Stimulated activated CD8-positive, alpha-beta memory T cell treated with anti-CD3 and anti-CD28 coated beads, Interleukin-7, amount 100 ng/mL, for 48 hours (primary cell): ENCODE measurements around the gene MPHOSPH10.
A peak's percentile ranks its signal among the peaks of the same experiment; 100 is the strongest.
"Not testable (repeated sequence)": the region's sequence is repeated elsewhere in the genome, so short reads cannot be mapped to it uniquely, and the experiment has no call there.

ENCODE experiments used
- DNase-seq, 2 donors: peaks; one replicate each; pipeline ENCODE4 v3.0.0-alpha.2; 2020; ENCODE audit warnings: low read depth in 1 of 2; ENCODE audit errors: extremely low read depth in 1 of 2

Gene MPHOSPH10

DNA sequence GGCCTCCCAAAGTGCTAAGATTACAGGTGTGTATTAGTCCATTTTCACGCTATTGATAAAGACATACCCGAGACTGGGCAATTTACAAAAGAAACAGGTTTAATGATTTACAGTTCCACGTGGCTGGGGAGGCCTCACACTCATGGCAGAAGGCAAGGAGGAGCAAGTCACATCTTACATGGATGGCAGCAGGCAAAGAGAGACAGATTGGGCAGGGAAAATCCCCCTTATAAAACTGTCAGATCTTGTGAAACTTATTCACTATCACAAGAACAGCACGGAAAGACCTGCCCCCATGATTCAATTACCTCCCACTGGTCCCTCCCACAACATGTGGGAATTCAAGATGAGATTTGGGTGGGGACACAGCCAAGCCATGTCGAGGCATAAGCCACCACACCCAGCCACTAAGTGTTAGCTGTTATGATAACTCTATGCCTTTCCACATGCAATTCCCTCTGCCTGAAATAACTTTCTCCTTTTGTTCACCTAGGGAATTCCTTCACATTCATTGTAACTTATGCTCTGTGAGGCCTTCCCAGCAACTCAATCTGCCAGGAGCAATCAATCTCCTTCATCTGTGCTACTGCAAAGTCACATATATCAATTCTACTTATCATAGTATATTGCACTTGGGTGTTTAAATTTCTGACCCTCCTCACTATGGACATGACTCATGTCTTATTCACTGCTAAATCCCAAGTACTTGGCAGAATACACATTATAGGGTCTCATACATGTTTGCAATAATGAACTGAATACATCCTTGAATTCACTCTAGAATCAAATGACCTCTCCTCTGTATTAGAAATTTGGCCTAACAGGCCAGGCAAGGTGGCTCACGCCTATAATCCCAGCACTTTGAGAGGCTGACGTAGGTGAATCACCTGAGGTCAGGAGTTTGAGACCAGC lies 7.8 kb upstream of the MPHOSPH10 start:
- no peak for DNase-seq

- no peak for DNase-seq
Measured at GRCh38 chr2:71125506-71126294, 4.7 kb upstream of the MPHOSPH10 start.

DNA sequence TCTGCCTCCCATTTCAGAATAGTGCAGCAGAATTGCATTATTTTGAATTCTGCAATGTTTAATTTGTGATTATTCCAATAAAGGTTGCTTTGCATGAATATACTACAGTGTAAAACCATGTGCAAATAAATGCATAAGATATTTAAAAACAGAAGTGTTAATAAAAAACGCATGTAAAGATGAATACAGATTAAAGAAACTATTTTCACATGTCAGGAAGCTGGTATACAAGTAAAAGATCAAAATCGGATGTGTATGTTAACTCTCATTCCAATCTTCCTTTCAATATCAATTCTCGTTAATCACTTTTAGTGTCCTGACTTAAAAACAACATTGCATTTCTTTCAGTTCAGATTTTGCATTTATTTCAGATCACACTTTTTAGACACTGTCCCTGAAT lies 3.5 kb upstream of the MPHOSPH10 start:
- DNase-seq = no peak

GRCh38 chr2:71129114-71129901 lies 1.1 kb upstream of the MPHOSPH10 start:
- no peak for DNase-seq

DNA sequence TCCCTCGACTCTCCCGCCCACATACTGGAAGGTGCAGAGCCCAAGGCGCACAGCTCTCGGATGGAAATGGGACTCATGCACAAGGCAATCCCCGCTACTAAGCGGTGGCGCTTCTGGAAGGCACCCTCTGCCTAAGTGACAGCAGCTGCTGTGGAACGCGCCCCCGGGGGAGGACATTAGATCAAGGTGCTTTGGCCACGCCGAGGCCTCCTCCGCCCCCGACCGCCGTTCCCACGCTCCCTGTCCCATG lies 607 bp upstream of the MPHOSPH10 start:
- no peak for DNase-seq

- no peak for DNase-seq
Measured at GRCh38 chr2:71130905-71131244, 441 bp downstream of the MPHOSPH10 start.

GRCh38 chr2:71131387-71132166 lies 1.1 kb downstream of the MPHOSPH10 start:
- DNase-seq = not testable (repeated sequence)

GRCh38 chr2:71133603-71134002 lies 3.2 kb downstream of the MPHOSPH10 start:
- no peak for DNase-seq

- DNase-seq = no peak
Measured at GRCh38 chr2:71136174-71136573, 5.7 kb downstream of the MPHOSPH10 start.

DNA sequence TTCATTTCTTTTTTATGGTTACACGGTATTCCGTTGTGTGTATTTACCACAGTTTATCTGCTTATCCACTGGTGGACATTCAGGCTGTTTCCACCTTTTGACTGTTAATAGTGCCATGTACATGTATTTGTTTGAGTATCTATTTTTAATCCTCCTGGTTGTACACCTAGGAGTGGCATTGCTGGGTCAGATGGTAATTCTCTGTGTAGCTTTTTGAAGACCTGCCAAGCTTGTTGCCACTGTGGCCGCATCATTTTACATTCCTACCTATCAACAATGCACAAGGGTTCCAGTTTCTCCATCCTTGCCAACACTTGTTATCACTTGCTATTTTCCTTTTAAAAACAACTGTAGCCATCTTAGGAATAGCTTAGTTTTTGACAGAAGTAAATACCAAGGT lies 13.3 kb downstream of the MPHOSPH10 start:
- no peak for DNase-seq

DNA sequence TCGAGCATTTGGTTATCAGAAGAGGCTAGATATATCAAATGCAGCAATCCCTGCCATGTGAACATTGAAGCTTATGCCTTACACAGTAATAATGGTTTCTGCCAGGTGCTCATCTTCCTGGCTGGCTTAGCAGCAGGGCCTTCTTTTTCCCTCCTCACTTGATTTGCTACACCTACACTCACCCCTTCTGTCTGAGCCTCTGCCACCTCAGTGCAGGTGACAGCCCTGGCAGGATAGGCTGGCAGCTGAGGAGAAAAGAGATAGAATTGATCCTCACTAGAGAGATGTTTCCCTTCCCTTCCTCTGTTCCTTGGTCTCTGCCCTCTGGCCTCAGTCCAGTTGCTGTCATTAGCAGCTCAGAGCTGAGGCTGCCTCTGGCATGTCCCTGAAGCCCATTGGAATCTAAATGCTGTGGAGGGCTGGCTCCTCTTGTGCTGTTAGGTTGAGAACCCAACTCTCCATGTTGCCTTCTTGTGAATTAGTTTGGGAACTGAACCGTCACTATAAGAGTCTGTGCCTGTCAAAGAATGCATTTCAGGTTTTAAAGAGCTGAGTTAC lies 18.2 kb downstream of the MPHOSPH10 start:
- no peak for DNase-seq

GRCh38 chr2:71150082-71150816 lies 19.8 kb downstream of the MPHOSPH10 start:
- no peak for DNase-seq

GRCh38 chr2:71151620-71152019 lies 21.2 kb downstream of the MPHOSPH10 start:
- DNase-seq = no peak

GRCh38 chr2:71153585-71154224 lies 23.3 kb downstream of the MPHOSPH10 start:
- DNase-seq = no peak

GRCh38 chr2:71154279-71154678 lies 23.8 kb downstream of the MPHOSPH10 start:
- no peak for DNase-seq

- no peak for DNase-seq
Measured at GRCh38 chr2:71154798-71155197, 24.4 kb downstream of the MPHOSPH10 start.

DNA sequence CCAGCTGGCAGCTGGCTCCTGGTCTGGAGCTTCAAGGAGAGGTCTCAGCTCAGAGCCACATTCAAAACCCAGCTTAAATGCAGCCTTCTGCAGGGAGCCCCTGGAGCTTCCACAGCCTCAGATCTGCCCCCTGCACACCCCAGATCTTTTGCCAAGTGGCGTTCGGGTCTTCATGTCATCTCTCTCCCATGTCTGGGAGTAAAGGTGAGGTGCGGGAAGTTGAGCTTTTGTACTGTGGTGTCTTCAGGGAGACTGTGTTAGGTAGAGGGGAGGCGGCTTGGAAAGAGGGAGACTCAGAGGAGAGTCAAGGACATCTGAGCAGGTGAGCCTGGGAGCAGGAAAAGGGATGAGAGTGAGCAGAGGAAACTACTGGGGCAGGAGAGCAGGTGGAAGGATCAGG lies 25.4 kb downstream of the MPHOSPH10 start:
- DNase-seq = no peak

- no peak for DNase-seq
Measured at GRCh38 chr2:71156573-71156972, 26.1 kb downstream of the MPHOSPH10 start.

- DNase-seq = peak in 1 of 2 donors; percentile 46
Measured at GRCh38 chr2:71157124-71157793, 26.8 kb downstream of the MPHOSPH10 start.
